ENCODE measurements around the gene PLXNA4. TPM values are rescaled to one million over a fixed set of nuclear protein-coding genes. Genes with fewer than 3 reads are reported as not detected.

The PLXNA4 gene
- total RNA-seq, 1 donor from 2014 or later, result 0.38 TPM

DNA sequence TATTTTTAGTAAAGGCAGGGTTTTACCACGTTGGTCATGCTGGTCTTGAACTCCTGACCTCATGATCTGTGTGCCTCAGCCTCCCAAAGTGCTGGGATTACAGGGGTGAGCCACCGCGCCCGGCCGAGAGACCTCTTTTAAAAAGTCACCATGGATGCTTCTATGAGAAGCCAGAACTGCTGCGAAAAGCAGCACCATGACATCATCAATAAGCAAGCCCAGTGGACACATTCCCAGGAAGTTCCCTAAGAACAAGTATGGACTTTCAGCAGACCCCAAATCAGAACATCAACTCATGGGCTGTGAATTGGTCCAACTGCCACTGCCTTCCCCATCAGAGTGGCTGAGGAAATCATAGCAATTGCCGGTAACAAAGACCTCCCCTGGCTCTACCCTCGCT, 93.4 kb downstream of the PLXNA4 start:
- DNase-seq (ENCODE audit: low spot score) (no peak), ATAC-seq (no peak)

GRCh38 chr7:132480534-132480933, 95.7 kb downstream of the PLXNA4 start:
- peak; percentile 30 for ATAC-seq
- DNase-seq (ENCODE audit: low spot score), result no peak

- DNase-seq (ENCODE audit: low spot score) (no peak), ATAC-seq (no peak)
Measured at GRCh38 chr7:132476541-132476940, 99.7 kb downstream of the PLXNA4 start.

GRCh38 chr7:132475669-132476116, 100.6 kb downstream of the PLXNA4 start:
- DNase-seq (ENCODE audit: low spot score) (no peak), ATAC-seq (no peak)

DNA sequence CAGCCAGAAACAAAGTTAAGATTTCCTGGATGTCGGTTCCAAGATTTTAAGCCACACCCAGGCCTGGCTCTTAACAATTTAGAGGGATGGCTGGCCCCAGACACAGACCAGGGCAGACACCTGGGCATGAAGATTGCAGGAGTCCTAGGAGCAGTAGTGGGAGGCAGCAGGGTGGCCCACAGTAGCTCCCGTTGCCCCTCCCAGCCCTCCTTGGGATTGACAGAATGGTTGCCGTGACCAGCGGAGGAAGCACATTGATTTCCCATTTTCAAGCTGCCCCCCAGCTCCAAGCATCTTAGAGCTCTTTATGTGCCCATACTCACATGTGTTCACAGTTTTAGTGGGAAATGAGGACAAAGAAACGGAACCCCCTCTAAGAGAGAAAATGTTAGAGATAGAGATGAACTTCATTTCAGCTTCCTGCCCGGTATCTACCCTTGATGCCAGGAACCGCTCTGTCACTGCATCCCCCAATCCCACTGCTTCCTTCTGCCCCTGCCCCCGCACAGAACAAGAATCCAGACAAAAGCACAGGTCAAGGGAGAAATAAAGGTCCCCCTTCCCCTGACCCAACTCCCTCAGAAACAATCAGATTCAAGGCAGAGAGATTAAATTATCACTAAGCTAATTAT, 101.1 kb downstream of the PLXNA4 start:
- ATAC-seq (no peak), DNase-seq (ENCODE audit: low spot score) (no peak)

GRCh38 chr7:132472463-132473120, 103.7 kb downstream of the PLXNA4 start:
- peak; percentile 47 for ATAC-seq
- no peak for DNase-seq (ENCODE audit: low spot score)

DNA sequence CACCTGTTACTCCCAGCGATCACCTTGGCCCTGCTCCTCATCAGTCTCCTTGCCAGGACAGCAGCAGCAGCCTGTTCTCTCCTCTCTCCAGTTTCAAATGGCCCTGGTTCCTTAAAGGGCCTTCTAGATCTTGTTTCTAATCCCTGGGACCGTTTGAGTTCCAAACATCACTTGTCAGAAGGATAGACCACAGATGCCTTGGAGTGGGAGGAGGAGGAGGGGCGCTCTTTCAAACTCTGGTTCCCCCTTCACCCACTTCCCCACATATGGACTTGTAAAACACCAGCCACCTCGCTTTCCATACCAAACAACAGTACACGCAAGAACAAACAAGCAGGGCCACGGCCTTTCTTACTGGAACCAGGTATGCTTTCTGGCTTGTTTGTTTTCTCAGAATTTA, 104.8 kb downstream of the PLXNA4 start:
- no peak for DNase-seq (ENCODE audit: low spot score)
- ATAC-seq, result no peak

DNA sequence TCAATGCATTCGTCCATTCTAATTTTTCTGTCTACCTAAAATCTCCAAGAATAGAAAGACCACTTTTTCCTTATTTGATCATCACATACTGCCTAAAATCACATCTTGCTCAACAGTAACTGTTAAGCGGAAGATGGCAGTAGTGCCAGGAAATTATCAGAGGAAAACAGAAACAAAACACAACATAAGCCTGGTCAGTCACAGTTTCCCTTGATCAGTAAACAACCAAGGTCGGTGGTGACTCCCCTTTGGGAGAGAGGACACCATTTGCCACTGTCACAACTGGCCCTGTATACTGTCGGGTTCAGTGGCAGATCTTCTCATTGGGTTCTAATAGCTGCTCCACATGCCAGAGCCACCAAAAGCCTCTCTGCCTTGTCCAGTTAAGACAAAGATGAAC, 106.6 kb downstream of the PLXNA4 start:
- no peak for ATAC-seq

GRCh38 chr7:132469264-132469663, 107.0 kb downstream of the PLXNA4 start:
- ATAC-seq (no peak), DNase-seq (ENCODE audit: low spot score) (no peak)

More for the DNA sequence above, 106.6 kb downstream of the PLXNA4 start:
- DNase-seq (ENCODE audit: low spot score), result no peak

- DNase-seq (ENCODE audit: low spot score) (no peak), ATAC-seq (no peak)
Measured at GRCh38 chr7:132466367-132466766, 109.9 kb downstream of the PLXNA4 start.

DNA sequence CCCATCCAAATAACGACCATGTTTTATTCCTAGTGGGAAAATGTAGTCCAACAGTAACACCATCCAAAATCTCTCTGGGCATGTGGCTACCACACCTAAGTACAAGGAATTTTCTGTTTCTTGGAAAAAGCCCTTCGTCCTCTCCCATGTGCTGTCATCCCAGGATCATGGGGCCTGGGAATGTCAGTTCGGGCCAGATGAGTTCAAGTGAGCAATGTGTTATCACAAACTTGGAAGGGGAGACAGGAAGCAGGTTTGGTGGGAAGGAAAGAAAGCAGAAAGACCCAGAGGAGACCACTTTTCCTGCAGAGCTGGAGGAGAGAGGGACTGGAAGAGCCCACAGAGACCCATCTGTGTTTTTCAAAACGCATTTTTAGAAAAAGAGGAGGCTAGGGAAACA, 110.8 kb downstream of the PLXNA4 start:
- ATAC-seq (no peak), DNase-seq (ENCODE audit: low spot score) (no peak)

- no peak for ATAC-seq
- no peak for DNase-seq (ENCODE audit: low spot score)
Measured at GRCh38 chr7:132464740-132465139, 111.5 kb downstream of the PLXNA4 start.

DNA sequence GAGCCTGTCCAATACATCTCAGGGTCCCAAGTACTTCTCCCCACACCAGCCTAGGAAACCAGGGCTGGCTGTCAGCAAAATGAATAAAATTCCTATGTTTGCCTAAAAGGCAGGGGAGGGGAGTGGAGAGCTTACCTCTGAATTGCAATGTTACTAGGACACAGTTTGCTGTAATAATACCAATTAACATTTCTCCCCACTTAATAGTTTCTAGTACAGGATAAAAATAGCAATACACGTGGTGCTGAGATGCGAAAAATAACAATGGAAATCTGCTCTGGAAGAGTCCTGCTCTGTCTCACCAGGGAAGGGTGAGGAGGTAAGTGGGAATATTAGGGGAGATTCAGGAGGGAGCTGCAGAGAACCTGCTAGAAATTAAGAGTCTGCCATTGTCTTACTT, 112.3 kb downstream of the PLXNA4 start:
- DNase-seq (ENCODE audit: low spot score), result no peak
- no peak for ATAC-seq

DNA sequence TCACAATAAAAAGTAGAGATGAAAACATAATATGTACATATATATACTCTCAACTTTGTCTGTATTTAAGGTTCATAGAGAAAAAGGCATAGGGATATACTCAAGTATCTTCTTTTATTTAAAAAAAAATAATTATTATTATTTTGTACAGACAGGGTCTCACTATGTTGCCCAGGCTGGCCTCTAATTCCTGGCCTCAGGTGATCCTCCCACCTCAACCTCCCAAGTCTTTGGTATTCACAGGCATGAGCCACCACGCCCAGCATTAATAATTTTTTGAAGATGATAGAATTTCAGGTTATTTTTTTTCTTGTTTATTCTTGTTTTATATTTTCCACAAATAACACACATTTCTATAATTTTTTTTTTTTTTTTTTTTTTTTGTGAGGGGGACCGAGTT, 113.8 kb downstream of the PLXNA4 start:
- no peak for ATAC-seq
- DNase-seq (ENCODE audit: low spot score), result no peak

GRCh38 chr7:132461032-132461592, 115.2 kb downstream of the PLXNA4 start:
- ATAC-seq, result no peak
- no peak for DNase-seq (ENCODE audit: low spot score)

DNA sequence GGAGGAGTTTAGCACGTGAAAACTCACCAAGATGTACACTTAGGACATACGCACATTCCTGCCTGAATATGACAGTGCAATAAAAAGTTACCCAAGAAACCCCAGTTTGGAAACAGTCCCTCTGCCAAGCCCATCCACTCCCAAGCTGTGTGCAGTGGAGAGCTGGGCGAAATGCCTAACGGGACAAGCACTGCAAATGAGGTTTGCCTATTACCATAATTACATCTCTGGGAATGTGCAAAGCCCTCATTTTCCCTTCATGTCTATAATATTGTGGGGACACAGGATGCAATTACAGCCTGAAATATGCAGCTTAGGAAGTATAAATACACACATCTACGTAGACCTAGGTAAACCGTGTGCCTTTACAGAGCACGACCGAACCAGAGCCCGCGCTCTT, 117.5 kb downstream of the PLXNA4 start:
- DNase-seq (ENCODE audit: low spot score) (no peak), ATAC-seq (no peak)

DNA sequence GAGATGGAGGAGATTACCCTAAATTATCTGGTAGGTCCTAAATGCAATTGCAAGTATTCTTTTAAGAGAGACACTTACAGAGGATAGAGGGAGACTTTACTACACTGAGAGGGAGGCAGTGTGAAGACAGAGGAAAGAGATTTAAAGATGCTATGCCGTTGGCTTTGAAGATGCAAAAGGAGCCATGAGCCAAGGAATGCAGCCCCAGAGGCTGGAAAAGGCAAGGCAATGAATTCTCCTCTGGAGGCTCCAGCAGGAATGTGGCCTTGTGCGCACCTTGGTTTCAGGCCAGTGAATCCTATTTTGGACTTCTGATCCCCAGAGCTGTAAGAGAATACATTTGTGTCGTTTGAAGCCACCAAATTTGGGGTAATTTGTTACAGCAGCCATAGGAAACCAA, 118.6 kb downstream of the PLXNA4 start:
- DNase-seq (ENCODE audit: low spot score) (no peak), ATAC-seq (no peak)

GRCh38 chr7:132456418-132456817, 119.9 kb downstream of the PLXNA4 start:
- DNase-seq (ENCODE audit: low spot score), result no peak
- no peak for ATAC-seq

DNA sequence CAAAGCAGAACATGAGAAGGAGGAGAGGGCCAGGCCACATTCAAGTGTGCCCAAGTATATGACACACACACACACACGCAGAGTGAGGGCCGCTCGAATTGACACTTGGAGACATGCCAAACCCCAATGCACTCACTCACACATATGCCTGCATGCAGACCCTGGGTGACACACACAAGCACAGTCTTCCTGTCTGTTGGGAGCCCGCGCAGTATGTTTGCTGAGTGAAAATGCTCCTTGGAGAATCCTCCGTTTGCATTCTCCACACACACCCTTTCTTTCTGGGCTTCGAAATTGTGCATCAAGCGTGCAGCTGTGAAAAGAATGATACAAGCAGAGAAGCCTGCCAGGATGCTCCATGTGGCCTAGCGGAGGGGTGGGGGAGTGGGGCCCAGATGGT, 120.9 kb downstream of the PLXNA4 start:
- no peak for DNase-seq (ENCODE audit: low spot score)

DNA sequence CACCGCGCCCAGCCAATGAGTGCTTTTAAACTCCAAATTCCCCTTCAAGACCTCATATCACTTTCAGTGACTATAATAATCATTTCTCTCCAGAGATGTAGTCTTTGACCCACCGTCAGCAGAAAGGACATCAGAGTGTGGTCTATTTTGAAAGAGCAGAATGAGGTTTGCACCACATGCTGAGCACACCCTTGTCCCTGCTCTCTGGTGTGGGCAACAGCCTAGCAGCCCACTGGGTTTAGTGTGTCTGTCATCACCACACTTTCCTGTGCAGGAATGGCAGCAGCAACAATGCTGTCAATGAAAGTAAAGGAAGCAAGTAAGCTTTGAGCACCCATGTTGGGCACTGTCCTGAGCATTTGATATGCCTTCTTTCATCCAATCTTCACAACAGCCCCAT, 122.4 kb downstream of the PLXNA4 start:
- DNase-seq (ENCODE audit: low spot score) (no peak), ATAC-seq (no peak)

More for the DNA sequence above, 120.9 kb downstream of the PLXNA4 start:
- no peak for ATAC-seq

GRCh38 chr7:132451161-132451560, 125.1 kb downstream of the PLXNA4 start:
- DNase-seq (ENCODE audit: low spot score), result no peak

DNA sequence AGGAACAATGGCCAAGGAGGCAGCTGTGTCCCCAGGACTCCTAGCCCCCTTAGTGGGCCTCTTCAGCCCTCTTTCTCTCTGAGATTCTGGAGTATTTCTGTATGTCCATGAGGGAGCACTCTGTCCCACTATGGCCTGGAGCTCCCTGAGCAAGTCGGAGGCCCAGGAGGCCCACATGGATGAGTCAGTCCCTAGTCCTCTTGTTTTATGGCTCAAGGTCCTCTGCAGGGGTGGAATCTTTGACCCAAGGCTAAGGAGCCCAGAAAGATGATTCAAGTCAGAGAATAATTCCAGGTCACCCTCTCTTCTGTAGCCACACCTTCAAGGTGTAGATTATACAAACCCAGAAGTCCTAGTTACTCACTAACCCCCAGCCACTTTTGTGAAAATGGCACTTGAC, 125.6 kb downstream of the PLXNA4 start:
- ATAC-seq, result no peak
- no peak for DNase-seq (ENCODE audit: low spot score)

More at GRCh38 chr7:132451161-132451560, 125.1 kb downstream of the PLXNA4 start:
- ATAC-seq, result no peak
